CD8-positive, alpha-beta memory T cell (primary cell): ENCODE measurements around the gene CCDC187. TPM values are rescaled to one million over a fixed set of nuclear protein-coding genes. Genes with fewer than 3 reads are reported as not detected.

ENCODE experiments used
- CTCF ChIA-PET: fragments of 350-600 bp; sonication (Branson Sonifier 250); formaldehyde crosslinking; loops from one replicate; lab custom pipeline; 2021; ENCODE audit warnings: antibody characterized with exemption; lab: Charles Lee
- POLR2A ChIA-PET: fragments of 350-600 bp; sonication (Branson Sonifier 250); formaldehyde crosslinking; loops from one replicate; lab custom pipeline; 2021; ENCODE audit warnings: antibody characterized with exemption; lab: Charles Lee
- DNase-seq, 5 donors: peaks; one replicate each; pipeline versions ENCODE4 v3.0.0 to v3.0.0-alpha.2; 2020 to 2022; ENCODE audit warnings: mixed read lengths in 1 of 5
- H3K27ac ChIP-seq: one replicate; pipeline ENCODE4 v1.7.0; 2013; ENCODE audit warnings: low read depth, mild to moderate bottlenecking, low read length, moderate library complexity
- H3K27me3 ChIP-seq: 2 replicates; pipeline ENCODE4 v1.7.0; 2013; ENCODE audit warnings: low read length, mild to moderate bottlenecking; ENCODE audit not compliant: insufficient read depth, poor library complexity, severe bottlenecking
- H3K36me3 ChIP-seq: 2 replicates; pipeline ENCODE4 v1.7.0; 2013; ENCODE audit warnings: mild to moderate bottlenecking, low read length, moderate library complexity; ENCODE audit not compliant: insufficient read depth
- H3K4me1 ChIP-seq: 2 replicates; pipeline ENCODE4 v1.7.0; 2013; ENCODE audit warnings: mild to moderate bottlenecking, low read length, moderate library complexity; ENCODE audit not compliant: insufficient read depth
- H3K4me3 ChIP-seq: 2 replicates; pipeline ENCODE4 v1.7.0; 2013; ENCODE audit warnings: mild to moderate bottlenecking, low read length
- H3K9me3 ChIP-seq: 2 replicates; pipeline ENCODE4 v1.7.0; 2013; ENCODE audit warnings: mild to moderate bottlenecking, low read length
- H3K27ac Mint-ChIP-seq, 8 donors: one replicate each; pipeline ENCODE4 v1.8.0; 2020 to 2021; ENCODE audit warnings: mixed read lengths in 8 of 8, mild to moderate bottlenecking in 6 of 8, inconsistent platforms in 3 of 8, moderate library complexity in 3 of 8
- H3K27me3 Mint-ChIP-seq, 2 donors: one replicate each; pipeline ENCODE4 v1.8.0; 2020 to 2021; ENCODE audit warnings: mixed read lengths in 2 of 2, mild to moderate bottlenecking in 1 of 2, moderate library complexity in 1 of 2
- H3K36me3 Mint-ChIP-seq, 3 donors: one replicate each; pipeline ENCODE4 v1.8.0; 2020 to 2021; ENCODE audit warnings: mixed read lengths in 3 of 3, inconsistent platforms in 1 of 3, mild to moderate bottlenecking in 1 of 3
- H3K4me1 Mint-ChIP-seq, 3 donors: one replicate each; pipeline ENCODE4 v1.8.0; 2020 to 2021; ENCODE audit warnings: mixed read lengths in 3 of 3, inconsistent platforms in 1 of 3, mild to moderate bottlenecking in 1 of 3
- H3K4me3 Mint-ChIP-seq, 7 donors: one replicate each; pipeline ENCODE4 v1.8.0; 2020 to 2021; ENCODE audit warnings: mixed read lengths in 7 of 7, mild to moderate bottlenecking in 6 of 7, moderate library complexity in 4 of 7, inconsistent platforms in 2 of 7
- H3K9me3 Mint-ChIP-seq, 5 donors: one replicate each; pipeline ENCODE4 v1.8.0; 2020 to 2022; ENCODE audit warnings: mixed read lengths in 5 of 5, mild to moderate bottlenecking in 3 of 5, moderate library complexity in 2 of 5, inconsistent platforms in 1 of 5
- polyA plus RNA-seq: library from polyadenylated mRNA; unstranded; fragments of 300-500 nt; fragmentation: Illumina TruSeq; gene quantifications from one replicate; pipeline ENCODE4 v1.2.3, GENCODE V29; 2021
- total RNA-seq, 2 experiments: library from RNA; stranded (reverse); gene quantifications; one replicate each; pipeline ENCODE4 v1.2.3, GENCODE V29; 2021

Gene CCDC187
- total and polyA plus RNA-seq, 3 experiments from 2014 or later, result not detected

DNA sequence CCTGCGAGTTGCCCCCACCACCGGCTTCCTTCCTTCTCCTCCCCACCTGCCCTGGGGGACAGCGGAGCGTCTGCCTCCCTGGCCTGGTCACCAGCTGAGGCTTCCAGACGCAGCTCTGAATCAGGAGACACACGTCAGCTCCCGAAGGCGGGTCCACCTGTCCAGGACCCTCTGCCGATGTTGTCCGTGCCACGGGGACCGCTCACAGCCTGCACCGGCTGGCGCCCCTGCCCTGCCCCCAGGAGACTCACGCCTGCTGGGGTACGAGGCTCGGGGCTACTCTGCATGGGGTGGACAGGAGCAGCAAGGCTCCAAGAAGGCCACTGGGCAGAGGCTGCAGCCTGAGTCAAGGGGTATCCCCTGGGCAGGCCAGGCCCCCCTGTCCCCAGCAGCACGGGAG lies 1.9 kb upstream of the CCDC187 start:
- no peaks in the 10 kb centered on the region for H3K36me3 ChIP-seq
- Mint-ChIP-seq H3K27ac (no peak overlapping the region), H3K36me3 (no peaks in the 10 kb centered on the region), H3K27me3 (peaks cover 0 to 2% of the 10 kb centered on the region in 2 donors), H3K4me3 (no peak overlapping the region), H3K9me3 (no peaks in the 10 kb centered on the region), H3K4me1 (peaks cover 4 to 7% (median 5%) of the 10 kb centered on the region in 3 donors)
- no peaks in the 10 kb centered on the region for H3K9me3 ChIP-seq
- H3K4me1 ChIP-seq, result no peaks in the 10 kb centered on the region
- DNase-seq, result no peak
- ChIA-PET POLR2A (no interaction called here), CTCF (no interaction called here)
- no peak overlapping the region for H3K27ac ChIP-seq
- H3K4me3 ChIP-seq, result no peak overlapping the region
- H3K27me3 ChIP-seq, result no peaks in the 10 kb centered on the region

DNA sequence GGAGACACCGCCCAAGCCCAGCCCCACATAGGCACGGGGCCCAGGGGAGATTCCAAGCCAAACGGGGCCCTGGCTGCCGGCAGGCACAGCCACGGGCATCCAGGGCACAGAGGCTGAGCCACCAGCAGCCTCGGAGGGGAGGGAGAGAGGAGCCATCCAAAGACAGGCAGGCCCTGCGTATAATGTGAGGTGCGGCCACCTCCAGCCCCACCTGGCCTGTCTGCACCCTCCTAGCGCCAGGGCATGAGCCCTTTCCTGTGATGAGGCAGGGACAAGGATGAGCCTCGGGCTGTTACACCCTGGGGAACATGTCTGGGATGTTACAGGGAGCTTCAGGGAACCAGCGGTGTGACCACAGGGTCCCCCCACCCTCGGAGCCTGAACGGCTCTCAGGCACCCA lies 1.1 kb upstream of the CCDC187 start:
- Mint-ChIP-seq H3K4me3 (no peak overlapping the region), H3K36me3 (no peaks in the 10 kb centered on the region), H3K27ac (no peak overlapping the region), H3K9me3 (no peaks in the 10 kb centered on the region), H3K4me1 (peaks cover 4 to 7% (median 5%) of the 10 kb centered on the region in 3 donors), H3K27me3 (peaks cover 0 to 2% of the 10 kb centered on the region in 2 donors)
- ChIA-PET CTCF (no interaction called here), POLR2A (no interaction called here)
- Histone ChIP-seq H3K27me3 (no peaks in the 10 kb centered on the region), H3K4me1 (no peaks in the 10 kb centered on the region), H3K36me3 (no peaks in the 10 kb centered on the region), H3K27ac (no peak overlapping the region), H3K4me3 (no peak overlapping the region), H3K9me3 (no peaks in the 10 kb centered on the region)
- no peak for DNase-seq

DNA sequence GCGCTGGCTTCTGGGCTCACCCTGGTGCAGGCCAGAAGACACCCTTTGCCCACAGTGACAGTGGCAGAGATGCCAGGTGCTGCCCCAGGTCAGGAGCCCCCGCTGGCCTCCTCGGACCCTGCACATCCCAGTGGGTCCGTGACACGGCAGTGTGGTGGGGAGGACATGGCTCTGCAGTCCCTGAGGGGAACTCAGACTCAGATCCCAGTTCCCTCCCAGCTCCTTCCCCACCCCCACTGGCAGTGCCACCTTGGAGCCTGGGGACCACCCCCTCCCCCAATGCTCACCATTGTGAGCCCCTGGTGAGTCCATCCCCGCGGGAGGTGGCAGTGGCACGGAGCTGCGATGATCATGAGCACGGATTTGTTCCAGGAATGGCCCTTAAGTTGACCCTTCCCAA lies 562 bp upstream of the CCDC187 start:
- Mint-ChIP-seq H3K9me3 (no peaks in the 10 kb centered on the region), H3K4me1 (peaks cover 4 to 7% (median 5%) of the 10 kb centered on the region in 3 donors), H3K27ac (no peak overlapping the region), H3K36me3 (no peaks in the 10 kb centered on the region), H3K27me3 (peaks cover 0 to 4% of the 10 kb centered on the region in 2 donors), H3K4me3 (no peak overlapping the region)
- no peak overlapping the region for H3K4me3 ChIP-seq
- H3K36me3 ChIP-seq, result no peaks in the 10 kb centered on the region
- H3K27ac ChIP-seq, result no peak overlapping the region
- ChIA-PET CTCF (no interaction called here), POLR2A (no interaction called here)
- no peak for DNase-seq
- H3K27me3 ChIP-seq, result no peaks in the 10 kb centered on the region
- H3K9me3 ChIP-seq, result no peaks in the 10 kb centered on the region
- no peaks in the 10 kb centered on the region for H3K4me1 ChIP-seq

- Mint-ChIP-seq H3K27me3 (peaks cover 4% of the 10 kb centered on the region in 2 donors), H3K36me3 (no peaks in the 10 kb centered on the region), H3K4me1 (peaks cover 4 to 7% (median 5%) of the 10 kb centered on the region in 3 donors), H3K4me3 (no peak overlapping the region), H3K9me3 (no peaks in the 10 kb centered on the region), H3K27ac (no peak overlapping the region)
- Histone ChIP-seq H3K4me1 (no peaks in the 10 kb centered on the region), H3K27ac (no peak overlapping the region), H3K36me3 (no peaks in the 10 kb centered on the region), H3K4me3 (no peak overlapping the region), H3K27me3 (no peaks in the 10 kb centered on the region), H3K9me3 (no peaks in the 10 kb centered on the region)
- ChIA-PET POLR2A (no interaction called here), CTCF (no interaction called here)
- no peak for DNase-seq
Measured at GRCh38 chr9:136303066-136303824, 649 bp downstream of the CCDC187 start.

DNA sequence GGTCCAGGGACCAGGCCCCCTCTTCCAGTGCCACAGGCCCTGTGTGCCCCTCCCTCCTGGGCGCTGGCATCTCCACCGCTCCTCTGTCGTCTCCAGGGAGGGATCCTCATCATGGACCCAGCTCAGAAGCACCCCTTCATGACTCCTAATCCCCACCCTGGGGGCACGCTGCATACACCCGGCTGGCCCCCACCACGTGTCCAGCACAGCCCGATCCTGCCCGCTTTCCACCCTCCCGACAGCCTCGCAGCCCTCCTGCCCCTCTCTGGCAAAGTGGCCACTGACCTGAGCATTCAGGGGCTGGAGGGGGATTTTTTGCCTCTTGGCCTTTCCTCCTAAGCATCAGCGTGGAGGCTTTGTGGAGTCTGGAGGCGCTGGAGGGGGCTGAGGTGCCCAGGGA lies 1.4 kb downstream of the CCDC187 start:
- no peaks in the 10 kb centered on the region for H3K9me3 Mint-ChIP-seq
- Histone ChIP-seq H3K4me1 (no peaks in the 10 kb centered on the region), H3K27me3 (no peaks in the 10 kb centered on the region), H3K4me3 (no peak overlapping the region), H3K36me3 (no peaks in the 10 kb centered on the region), H3K27ac (no peak overlapping the region), H3K9me3 (no peaks in the 10 kb centered on the region)
- POLR2A ChIA-PET, result no interaction called here
- H3K36me3 Mint-ChIP-seq, result no peaks in the 10 kb centered on the region
- no peak overlapping the region for H3K27ac Mint-ChIP-seq
- CTCF ChIA-PET, result no interaction called here
- peaks cover 4% of the 10 kb centered on the region in 2 donors for H3K27me3 Mint-ChIP-seq
- no peak overlapping the region for H3K4me3 Mint-ChIP-seq
- H3K4me1 Mint-ChIP-seq, result peaks cover 4 to 7% (median 5%) of the 10 kb centered on the region in 3 donors
- DNase-seq, result no peak

DNA sequence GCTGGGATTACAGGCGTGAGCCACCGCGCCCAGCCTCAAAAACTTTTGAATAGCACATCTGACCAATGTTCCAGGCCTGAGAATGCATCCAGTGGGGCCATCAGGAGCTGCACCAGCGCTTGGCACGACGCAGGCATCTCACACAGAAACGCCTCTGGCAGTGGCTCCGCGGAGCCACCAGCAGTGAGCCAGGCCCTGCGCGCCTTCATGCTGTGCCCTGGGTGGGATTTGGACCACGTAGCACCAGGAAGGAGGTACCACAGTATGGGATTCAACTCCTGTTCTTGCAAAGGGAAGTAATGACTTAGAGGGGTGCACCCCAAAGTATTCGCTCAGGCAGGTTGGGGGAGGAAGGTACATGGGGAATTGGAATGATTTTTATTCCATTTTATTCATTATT lies 3.0 kb downstream of the CCDC187 start:
- no peaks in the 10 kb centered on the region for H3K36me3 Mint-ChIP-seq
- H3K9me3 ChIP-seq, result no peaks in the 10 kb centered on the region
- no peaks in the 10 kb centered on the region for H3K9me3 Mint-ChIP-seq
- peaks cover 4% of the 10 kb centered on the region in 2 donors for H3K27me3 Mint-ChIP-seq
- H3K4me1 ChIP-seq, result no peaks in the 10 kb centered on the region
- H3K36me3 ChIP-seq, result no peaks in the 10 kb centered on the region
- H3K27me3 ChIP-seq, result no peaks in the 10 kb centered on the region
- no peak overlapping the region for H3K4me3 ChIP-seq
- no peak for DNase-seq
- no peaks in the 10 kb centered on the region for H3K4me1 Mint-ChIP-seq
- H3K27ac Mint-ChIP-seq, result no peak overlapping the region
- H3K27ac ChIP-seq, result no peak overlapping the region
- POLR2A ChIA-PET, result no interaction called here
- CTCF ChIA-PET, result interaction anchor here (0.7 to 1.0 kb wide), 2 partner anchors 46 to 85 kb away, joined by 3 to 5 read pairs; no protein-coding TSS in a partner anchor
- H3K4me3 Mint-ChIP-seq, result no peak overlapping the region

DNA sequence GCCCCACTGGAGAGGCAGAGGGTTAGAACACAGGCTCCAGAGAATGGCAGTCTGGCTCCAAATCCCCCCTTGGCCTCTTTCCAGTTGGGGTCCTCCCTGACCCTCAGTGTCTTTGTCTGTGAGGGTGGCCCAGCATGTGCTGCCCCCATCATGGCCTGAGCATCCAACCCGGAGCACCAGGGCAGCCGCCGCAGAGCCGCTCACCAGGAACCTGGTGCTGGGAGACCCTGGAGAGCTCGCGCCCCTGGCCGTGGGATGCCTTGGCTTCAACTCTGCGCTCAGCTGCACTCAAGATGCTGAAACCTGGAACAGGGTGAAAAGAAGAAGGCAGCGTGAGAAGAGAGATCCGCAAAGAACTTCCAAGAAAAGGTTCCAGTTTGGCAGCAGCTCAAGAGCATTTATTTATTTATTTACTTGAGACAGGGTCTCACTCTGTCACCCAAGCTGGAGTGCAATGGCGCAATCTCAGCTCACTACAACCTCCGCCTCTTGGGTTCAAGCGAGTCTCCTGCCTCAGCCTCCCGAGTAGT lies 3.8 kb downstream of the CCDC187 start:
- H3K9me3 Mint-ChIP-seq, result no peaks in the 10 kb centered on the region
- POLR2A ChIA-PET, result no interaction called here
- DNase-seq, result no peak
- H3K4me3 Mint-ChIP-seq, result no peak overlapping the region
- no peaks in the 10 kb centered on the region for H3K36me3 Mint-ChIP-seq
- H3K4me1 Mint-ChIP-seq, result no peaks in the 10 kb centered on the region
- no peak overlapping the region for H3K4me3 ChIP-seq
- peaks cover 3 to 4% of the 10 kb centered on the region in 2 donors for H3K27me3 Mint-ChIP-seq
- no peaks in the 10 kb centered on the region for H3K27me3 ChIP-seq
- no peaks in the 10 kb centered on the region for H3K36me3 ChIP-seq
- H3K9me3 ChIP-seq, result no peaks in the 10 kb centered on the region
- no peak overlapping the region for H3K27ac Mint-ChIP-seq
- H3K4me1 ChIP-seq, result no peaks in the 10 kb centered on the region
- CTCF ChIA-PET, result interaction anchor here (1.0 kb wide), 1 partner anchor 86 kb away, joined by 5 read pairs; no protein-coding TSS in a partner anchor
- no peak overlapping the region for H3K27ac ChIP-seq

- Mint-ChIP-seq H3K4me3 (no peak overlapping the region), H3K27me3 (peaks cover 3 to 4% of the 10 kb centered on the region in 2 donors), H3K27ac (no peak overlapping the region), H3K9me3 (no peaks in the 10 kb centered on the region), H3K36me3 (no peaks in the 10 kb centered on the region), H3K4me1 (no peaks in the 10 kb centered on the region)
- no peaks in the 10 kb centered on the region for H3K9me3 ChIP-seq
- no peaks in the 10 kb centered on the region for H3K27me3 ChIP-seq
- H3K4me1 ChIP-seq, result no peaks in the 10 kb centered on the region
- POLR2A ChIA-PET, result no interaction called here
- no peaks in the 10 kb centered on the region for H3K36me3 ChIP-seq
- no peak for DNase-seq
- no peak overlapping the region for H3K4me3 ChIP-seq
- CTCF ChIA-PET, result no interaction called here
- no peak overlapping the region for H3K27ac ChIP-seq
Measured at GRCh38 chr9:136299541-136299940, 4.4 kb downstream of the CCDC187 start.
